ENCODE measurements around the gene SUMF1. TPM values are rescaled to one million over a fixed set of nuclear protein-coding genes. Genes with fewer than 3 reads are reported as not detected.

SUMF1 gene
- total RNA-seq, 1 experiment from 2014 or later = 26.6 TPM

GRCh38 chr3:4356220-4356540, 110.9 kb downstream of the SUMF1 start (continued):
- TF ChIP-seq ZBTB33 (IDR thresholded peaks at IDR 0.05; ENCODE audit: extremely low read depth, insufficient replicate concordance, low read length) (no peak), CEBPB (IDR thresholded peaks at IDR 0.05; ENCODE audit: low read depth) (no peak), ZFX (IDR thresholded peaks at IDR 0.05) (no peak), CTCF (IDR thresholded peaks at IDR 0.05 in 2 of 3, conservative IDR thresholded peaks at IDR 0.05 in 1 of 3; ENCODE audit: borderline replicate concordance in 1 of 3, insufficient read depth in 1 of 3, low read depth in 2 of 3, low read length in 2 of 3) (no peak)

GRCh38 chr3:4355401-4356219, 111.5 kb downstream of the SUMF1 start:
- H3K9ac ChIP-seq (ENCODE audit: low read length) = no peak overlapping the region
- no peaks in the 10 kb centered on the region for H3K27me3 ChIP-seq (ENCODE audit: insufficient read depth, low read length)
- H3K4me1 ChIP-seq (ENCODE audit: control insufficient read depth in 1 of 2, insufficient read depth in 2 of 2, low read length in 2 of 2) = no peaks in the 10 kb centered on the region
- H3K9me2 ChIP-seq (ENCODE audit: insufficient read depth) = no peaks in the 10 kb centered on the region
- H4K20me1 ChIP-seq (ENCODE audit: insufficient read depth) = no peaks in the 10 kb centered on the region
- H2AFZ ChIP-seq (ENCODE audit: low read depth, low read length, poor library complexity, severe bottlenecking) = no peak overlapping the region
- no peaks in the 10 kb centered on the region for H3K79me2 ChIP-seq (ENCODE audit: insufficient read depth, low read length)
- ChIA-PET CTCF (no interaction called here), RAD21 (ENCODE audit: low non-redundant PET in 1 of 2, low total read pairs in 2 of 2, uncharacterized antibody in 2 of 2, unreplicated experiment in 2 of 2) (no interaction called here), POLR2A (no interaction called here)
- H3K9me3 ChIP-seq (ENCODE audit: control insufficient read depth in 1 of 2, insufficient read depth in 1 of 2, low read depth in 1 of 2, low read length in 2 of 2) = no peaks in the 10 kb centered on the region
- no peak overlapping the region for H3K4me2 ChIP-seq (ENCODE audit: low read length)
- intact Hi-C loops (cut with micrococcal nuclease) = loop anchor here (10.0 kb wide), 1 partner anchor 699 kb away; no protein-coding TSS in a partner anchor
- no peak overlapping the region for H3K27ac ChIP-seq (ENCODE audit: low read depth, low read length)
- no peak overlapping the region for H3K4me3 ChIP-seq (replicated peaks in 1 of 2; ENCODE audit: low read depth in 1 of 2, low read length in 2 of 2)
- H3K36me3 ChIP-seq (ENCODE audit: control insufficient read depth in 1 of 2, insufficient read depth in 2 of 2, low read length in 2 of 2) = no peaks in the 10 kb centered on the region
- TF ChIP-seq TCF7L2 (IDR thresholded peaks at IDR 0.05; ENCODE audit: borderline replicate concordance, extremely low read depth, insufficient read depth, insufficient read length) (no peak), ATF3 (IDR thresholded peaks at IDR 0.05) (no peak), CTCF (IDR thresholded peaks at IDR 0.05 in 2 of 3, conservative IDR thresholded peaks at IDR 0.05 in 1 of 3; ENCODE audit: borderline replicate concordance in 1 of 3, insufficient read depth in 1 of 3, low read depth in 2 of 3, low read length in 2 of 3) (no peak), YY1 (IDR thresholded peaks at IDR 0.05; ENCODE audit: extremely low read depth, insufficient replicate concordance, low read depth, low read length) (no peak), ZFX (IDR thresholded peaks at IDR 0.05) (no peak), SIN3A (IDR thresholded peaks at IDR 0.05; ENCODE audit: low read depth) (no peak), JUND (IDR thresholded peaks at IDR 0.05) (no peak)
- DNase-seq (ENCODE audit: low read depth, low spot score) = no peak
- BruUV-seq (replicated peaks) = no TSS peak
- no peak for ATAC-seq
